Subcutaneous abdominal adipose tissue (tissue), 5 donors: Measurements from ENCODE around the gene DCLRE1A.
A peak's percentile ranks its signal among the peaks of the same experiment; 100 is the strongest.

ENCODE experiments used
- H3K27ac ChIP-seq: one replicate; pipeline ENCODE4 v1.7.0; 2013; ENCODE audit warnings: low read depth, mild to moderate bottlenecking, inconsistent platforms, low read length, moderate library complexity
- H3K27me3 ChIP-seq, 5 donors: one replicate each; pipeline ENCODE4 v1.7.0; 2013; ENCODE audit warnings: low read length in 5 of 5, inconsistent platforms in 1 of 5; ENCODE audit not compliant: control insufficient read depth in 5 of 5, insufficient read depth in 4 of 5
- H3K36me3 ChIP-seq, 5 donors: one replicate each; pipeline ENCODE4 v1.7.0; 2013; ENCODE audit warnings: low read length in 5 of 5; ENCODE audit not compliant: control insufficient read depth in 5 of 5, insufficient read depth in 5 of 5
- H3K4me1 ChIP-seq, 5 donors: one replicate each; pipeline ENCODE4 v1.7.0; 2013; ENCODE audit warnings: low read length in 5 of 5, mild to moderate bottlenecking in 3 of 5, moderate library complexity in 1 of 5; ENCODE audit not compliant: control insufficient read depth in 5 of 5, insufficient read depth in 5 of 5
- H3K4me3 ChIP-seq, 5 donors: one replicate each; pipeline ENCODE4 v1.7.0; 2013; ENCODE audit warnings: low read length in 5 of 5, low read depth in 1 of 5
- H3K9ac ChIP-seq, 5 donors: one replicate each; pipeline ENCODE4 v1.7.0; 2013; ENCODE audit warnings: low read length in 5 of 5, mild to moderate bottlenecking in 4 of 5, moderate library complexity in 3 of 5
- H3K9me3 ChIP-seq, 5 donors: one replicate each; pipeline ENCODE4 v1.7.0; 2013; ENCODE audit warnings: low read length in 5 of 5; ENCODE audit not compliant: control insufficient read depth in 5 of 5
- donor health status: healthy.
- donor health status: healthy.
- donor health status: healthy.
- donor health status: healthy.
- donor health status: healthy.

DCLRE1A gene

DNA sequence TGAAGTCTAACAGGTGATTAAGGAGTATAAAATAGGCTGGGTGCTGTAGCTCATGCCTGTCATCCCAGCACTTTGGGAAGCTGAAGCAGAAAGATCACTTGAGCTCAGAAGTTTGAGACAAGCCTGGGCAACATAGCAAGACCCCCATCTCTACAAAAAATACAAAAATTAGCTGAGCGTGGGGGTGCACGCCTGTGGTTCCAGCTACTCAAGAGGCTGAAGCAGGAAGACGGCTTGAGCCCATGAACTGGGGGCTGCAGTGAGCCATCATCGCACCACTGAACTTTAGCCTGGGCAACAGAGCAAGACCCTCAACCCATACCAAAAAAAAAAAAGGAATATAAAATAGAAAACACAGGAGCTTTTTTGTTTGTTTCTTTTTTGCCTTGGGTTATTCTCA, 47.4 kb downstream of the DCLRE1A start:
- no peaks in the 10 kb centered on the region for H3K36me3 ChIP-seq
- peaks cover 0 to 4% (median 0%) of the 10 kb centered on the region in 5 donors for H3K4me1 ChIP-seq
- H3K9me3 ChIP-seq: no peaks in the 10 kb centered on the region
- no peak overlapping the region for H3K4me3 ChIP-seq
- no peak overlapping the region for H3K27ac ChIP-seq
- no peak overlapping the region for H3K9ac ChIP-seq
- peaks cover 0 to 3% (median 2%) of the 10 kb centered on the region in 5 donors for H3K27me3 ChIP-seq

DNA sequence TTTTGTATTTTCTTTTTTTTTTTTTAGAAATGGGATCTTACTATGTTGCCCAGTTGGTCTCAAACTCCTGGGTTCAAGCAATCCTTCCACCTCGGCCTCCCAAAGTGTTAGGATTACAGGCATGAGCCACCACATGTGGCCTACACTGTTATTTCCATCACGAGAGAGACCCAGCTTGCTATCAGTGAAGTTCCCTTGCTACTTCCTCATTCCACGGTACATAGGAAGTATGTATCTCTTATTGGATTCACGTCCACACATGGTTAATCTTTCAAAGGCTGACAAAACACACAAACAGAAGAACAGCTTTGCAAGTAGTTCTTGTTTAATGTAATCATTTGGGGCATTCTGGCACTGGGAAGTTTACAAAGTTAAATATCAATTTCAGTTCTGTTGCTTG, 50.9 kb downstream of the DCLRE1A start:
- no peaks in the 10 kb centered on the region for H3K27me3 ChIP-seq
- H3K36me3 ChIP-seq: no peaks in the 10 kb centered on the region
- no peak overlapping the region for H3K9ac ChIP-seq
- H3K9me3 ChIP-seq: no peaks in the 10 kb centered on the region
- H3K27ac ChIP-seq: no peak overlapping the region
- H3K4me3 ChIP-seq: no peak overlapping the region
- peaks cover 0 to 8% (median 0%) of the 10 kb centered on the region in 5 donors for H3K4me1 ChIP-seq

DNA sequence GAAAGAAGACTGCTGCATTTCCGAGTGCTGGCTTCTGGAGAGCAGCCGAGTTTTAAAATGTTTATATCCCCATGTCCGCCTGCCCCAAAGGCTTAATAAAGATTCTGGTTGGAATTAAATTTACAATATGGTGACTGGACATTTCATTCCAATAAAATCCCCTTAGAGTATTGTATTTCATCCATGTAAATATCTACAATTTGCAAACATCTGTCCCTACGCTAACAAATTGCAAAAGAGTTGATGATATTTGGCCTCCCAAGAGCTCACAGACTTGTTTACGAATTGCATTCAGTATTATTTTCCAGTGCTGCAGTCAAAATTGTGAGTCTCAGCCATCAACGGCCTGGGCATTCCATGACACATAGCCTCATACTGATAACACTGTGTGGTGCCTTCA, 52.3 kb downstream of the DCLRE1A start:
- H3K36me3 ChIP-seq: no peaks in the 10 kb centered on the region
- no peak overlapping the region for H3K4me3 ChIP-seq
- H3K4me1 ChIP-seq: peaks cover 0 to 8% (median 0%) of the 10 kb centered on the region in 5 donors
- no peaks in the 10 kb centered on the region for H3K27me3 ChIP-seq
- no peaks in the 10 kb centered on the region for H3K9me3 ChIP-seq
- no peak overlapping the region for H3K27ac ChIP-seq
- no peak overlapping the region for H3K9ac ChIP-seq

DNA sequence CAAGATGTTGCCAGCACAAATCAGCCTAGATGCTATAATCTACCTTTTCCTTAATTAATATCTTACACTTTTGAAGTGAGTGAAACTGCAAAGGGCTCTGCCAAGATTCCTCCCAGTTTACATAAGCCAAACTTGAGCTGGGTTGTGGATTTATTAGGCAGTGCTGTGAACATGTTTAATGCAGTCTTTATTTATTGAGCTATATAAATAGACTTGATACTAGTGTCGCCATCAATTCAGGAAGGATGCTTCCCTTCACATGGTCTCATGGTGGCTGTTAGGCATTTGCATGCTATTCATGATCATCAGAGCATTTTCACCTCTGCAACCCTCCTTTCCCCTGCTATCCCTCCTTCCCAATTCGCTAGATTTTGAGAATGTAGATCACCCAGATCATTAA, 62.2 kb downstream of the DCLRE1A start:
- Histone ChIP-seq H3K4me1 (peaks cover 0 to 6% (median 4%) of the 10 kb centered on the region in 5 donors), H3K36me3 (no peaks in the 10 kb centered on the region), H3K27me3 (no peaks in the 10 kb centered on the region)

DNA sequence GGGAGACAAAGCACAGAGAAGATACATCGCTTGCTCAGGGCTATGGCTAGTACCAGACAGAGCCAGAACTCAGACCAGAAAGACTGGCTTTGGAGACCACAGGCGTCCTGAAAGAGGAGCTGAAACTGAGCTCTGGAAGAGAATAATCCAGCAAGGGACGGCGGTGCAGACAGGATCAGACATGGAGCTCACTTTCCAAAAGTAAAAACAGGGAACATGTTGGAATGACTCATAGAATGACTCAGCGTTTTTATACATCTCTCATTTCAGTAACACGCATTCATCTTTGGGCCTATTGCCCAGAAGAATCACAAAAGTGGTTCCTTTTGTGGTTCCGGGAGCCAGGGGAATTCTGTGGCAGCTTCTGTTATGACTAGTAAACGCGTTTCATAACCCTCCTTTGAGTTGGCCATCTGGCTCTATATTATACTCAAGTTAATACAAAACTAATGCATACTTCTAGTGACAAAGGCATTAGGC, 65.2 kb downstream of the DCLRE1A start:
- no peaks in the 10 kb centered on the region for H3K27me3 ChIP-seq
- no peaks in the 10 kb centered on the region for H3K9me3 ChIP-seq
- no peak overlapping the region for H3K9ac ChIP-seq
- no peaks in the 10 kb centered on the region for H3K36me3 ChIP-seq
- H3K4me1 ChIP-seq: peaks cover 0 to 6% (median 4%) of the 10 kb centered on the region in 5 donors
- no peak overlapping the region for H3K27ac ChIP-seq
- H3K4me3 ChIP-seq: peak overlapping the region in 1 of 5 donors; percentile 45

More for the DNA sequence above, 62.2 kb downstream of the DCLRE1A start:
- Histone ChIP-seq H3K27ac (no peak overlapping the region), H3K4me3 (no peak overlapping the region), H3K9me3 (no peaks in the 10 kb centered on the region), H3K9ac (no peak overlapping the region)
